Epithelial cell of prostate (primary cell): ENCODE results near the gene DEFB124.
"Not testable (repeated sequence)": the region's sequence is repeated elsewhere in the genome, so short reads cannot be mapped to it uniquely, and the experiment has no call there.

Experiments used
- DNase-seq: peaks from one replicate; pipeline ENCODE4 v3.0.0-alpha.2; 2011; ENCODE audit warnings: low read depth, low spot score
- H3K27ac ChIP-seq: fragments of 450-650 bp; 2 replicates; pipeline ENCODE4 v1.5.1; 2017; ENCODE audit warnings: mild to moderate bottlenecking

Gene DEFB124

GRCh38 chr20:31430568-31431115 lies 44.3 kb downstream of the DEFB124 start:
- no peak for DNase-seq
- no peak overlapping the region for H3K27ac ChIP-seq

GRCh38 chr20:31427576-31427975 lies 47.4 kb downstream of the DEFB124 start:
- not testable (repeated sequence) for H3K27ac ChIP-seq, DNase-seq

DNA sequence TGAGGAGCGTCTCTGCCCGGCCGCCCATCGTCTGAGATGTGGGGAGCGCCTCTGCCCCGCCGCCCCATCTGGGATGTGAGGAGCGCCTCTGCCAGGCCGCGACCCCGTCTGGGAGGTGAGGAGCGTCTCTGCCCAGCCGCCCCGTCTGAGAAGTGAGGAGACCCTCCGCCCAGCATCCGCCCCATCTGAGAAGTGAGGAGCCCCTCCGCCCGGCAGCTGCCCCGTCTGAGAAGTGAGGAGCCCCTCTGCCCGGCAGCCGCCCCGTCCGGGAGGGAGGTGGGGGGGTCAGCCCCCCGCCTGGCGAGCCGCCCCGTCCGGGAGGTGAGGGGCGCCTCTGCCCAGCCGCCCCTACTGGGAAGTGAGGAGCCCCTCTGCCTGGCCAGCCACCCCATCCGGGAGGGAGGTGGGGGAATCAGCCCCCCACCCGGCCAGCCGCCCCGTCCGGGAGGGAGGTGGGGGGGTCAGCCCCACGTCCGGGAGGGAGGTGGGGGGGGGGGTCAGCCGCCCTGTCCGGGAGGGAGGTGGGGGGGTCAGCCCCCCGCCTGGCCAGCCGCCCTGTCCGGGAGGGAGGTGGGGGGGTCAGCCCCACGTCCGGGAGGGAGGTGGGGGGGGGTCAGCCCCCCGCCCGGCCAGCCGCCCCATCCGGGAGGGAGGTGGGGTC lies 47.9 kb downstream of the DEFB124 start:
- H3K27ac ChIP-seq, DNase-seq: not testable (repeated sequence)

GRCh38 chr20:31425797-31426196 lies 49.1 kb downstream of the DEFB124 start:
- no peak for DNase-seq
- H3K27ac ChIP-seq, result no peak overlapping the region

DNA sequence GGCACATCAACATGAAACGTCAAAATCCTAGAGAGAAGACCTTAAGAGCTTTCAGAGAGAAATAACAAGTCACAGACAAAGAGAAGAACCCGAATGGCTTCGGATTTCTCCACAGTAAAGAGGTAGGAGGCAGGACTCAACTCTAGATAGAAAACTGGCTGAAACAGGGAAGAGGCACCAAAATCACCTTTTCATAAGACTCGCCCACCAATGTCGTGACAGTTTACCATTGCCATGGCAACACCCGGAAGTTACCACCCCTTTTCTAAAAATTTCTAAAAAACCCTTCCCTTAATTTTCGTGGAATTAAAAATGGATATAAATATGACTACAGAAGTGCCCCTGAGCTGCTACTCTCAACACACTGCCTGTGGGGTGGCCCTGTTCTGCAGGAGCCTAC lies 56.6 kb downstream of the DEFB124 start:
- DNase-seq, result no peak

DNA sequence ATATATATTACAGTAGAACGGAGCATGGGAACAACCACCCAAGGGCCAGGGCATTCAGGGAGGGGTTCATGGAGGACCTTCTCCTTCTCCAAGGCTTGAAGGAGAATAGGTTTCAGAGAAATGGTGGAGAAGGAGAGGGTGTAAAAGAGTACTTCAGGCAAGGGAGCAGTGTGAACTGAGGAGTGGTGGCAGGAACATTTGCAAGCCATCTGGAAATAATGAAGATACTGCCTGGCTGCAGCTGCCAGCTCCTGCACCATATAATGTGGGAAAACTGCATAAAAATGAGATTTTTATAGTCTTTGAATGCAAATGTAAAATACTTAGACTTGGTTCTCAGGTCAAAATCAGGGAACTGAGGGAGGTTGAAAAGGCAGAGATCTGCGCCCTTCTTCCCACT lies 59.3 kb downstream of the DEFB124 start:
- no peak for DNase-seq
- H3K27ac ChIP-seq, result no peak overlapping the region

More for the DNA sequence above, 56.6 kb downstream of the DEFB124 start:
- H3K27ac ChIP-seq, result no peak overlapping the region
